K562 (cell line): ENCODE measurements around the gene EZH1. TPM values are rescaled to one million over a fixed set of nuclear protein-coding genes. Genes with fewer than 3 reads are reported as not detected.

Source experiments
- ADNP ChIP-seq: fragments of 200-800 bp; sonication (Bioruptor generic); IDR thresholded peaks from 2 replicates; pipeline ENCODE4 v1.6.1; 2016; ENCODE audit warnings: missing genetic modification characterization, missing compliant biosample characterization
- CTBP1 ChIP-seq: fragments of 450-650 bp; IDR thresholded peaks from 2 replicates; pipeline ENCODE4 v1.6.1; 2016; ENCODE audit warnings: borderline replicate concordance
- DMBX1 ChIP-seq: fragments of 250-450 bp; sonication (Bioruptor Pico); IDR thresholded peaks from 2 replicates; pipeline ENCODE4 v1.8.0; 2022; ENCODE audit warnings: inconsistent platforms, mild to moderate bottlenecking, moderate library complexity, borderline replicate concordance
- DPF2 ChIP-seq: fragments of 450-650 bp; IDR thresholded peaks from 2 replicates; pipeline ENCODE4 v1.6.1; 2016
- EHMT2 ChIP-seq: fragments of 450-650 bp; IDR thresholded peaks from 2 replicates; pipeline ENCODE4 v1.6.1; 2018; ENCODE audit warnings: antibody characterized with exemption
- HDAC8 ChIP-seq: fragments of 450-650 bp; IDR thresholded peaks from 2 replicates; pipeline ENCODE4 v1.6.1; 2016; ENCODE audit warnings: mild to moderate bottlenecking, missing genetic modification characterization, moderate library complexity, missing compliant biosample characterization
- MIER1 ChIP-seq: fragments of 450-650 bp; IDR thresholded peaks from 2 replicates; pipeline ENCODE4 v1.6.1; 2016; ENCODE audit warnings: antibody characterized with exemption, mild to moderate bottlenecking, low read depth
- NCOA1 ChIP-seq: fragments of 450-650 bp; IDR thresholded peaks from 2 replicates; pipeline ENCODE4 v1.6.1; 2016; ENCODE audit warnings: low read depth
- OTX1 ChIP-seq: fragments of 450-650 bp; formaldehyde crosslinking; IDR thresholded peaks from 2 replicates; pipeline ENCODE4 v1.4.0; 2022; ENCODE audit warnings: mild to moderate bottlenecking
- PHTF2 ChIP-seq: fragments of 250-450 bp; sonication (Bioruptor Pico); IDR thresholded peaks from 2 replicates; pipeline ENCODE4 v1.5.0; 2021; ENCODE audit warnings: mild to moderate bottlenecking
- POU5F1 ChIP-seq: fragments of 150-350 bp; IDR thresholded peaks from 2 replicates; pipeline ENCODE4 v1.6.1; 2014; ENCODE audit warnings: borderline replicate concordance, low read length, low read depth, mild to moderate bottlenecking; ENCODE audit not compliant: partially characterized antibody
- RBM39 ChIP-seq: fragments of 200-400 bp; formaldehyde crosslinking; optimal IDR thresholded peaks from 2 replicates; pipeline ENCODE3; 2018; ENCODE audit warnings: low read depth, low read length
- SRF ChIP-seq, 2 experiments: fragments of 250-450, 450-650 bp in 1 of 2; sonication (Bioruptor Pico) in 1 of 2; sonication (generic) in 1 of 2; formaldehyde crosslinking; IDR thresholded peaks; 2 replicates each; pipeline versions ENCODE4 v1.5.0 to v1.5.1; 2020 to 2022; ENCODE audit warnings: mild to moderate bottlenecking in 1 of 2, missing genetic modification reagents in 1 of 2
- SUPT5H ChIP-seq: fragments of 450-650 bp; IDR thresholded peaks from 2 replicates; pipeline ENCODE4 v1.6.1; 2016
- ZC3H11A ChIP-seq: IDR thresholded peaks from 2 replicates; pipeline ENCODE4 v1.6.1; 2012; ENCODE audit warnings: low read depth, low read length, improper control_type of control experiment
- ZFP36 ChIP-seq: fragments of 150-350 bp; IDR thresholded peaks from 2 replicates; pipeline ENCODE4 v1.6.1; 2018; ENCODE audit warnings: low read length, low read depth; ENCODE audit not compliant: partially characterized antibody
- ZNF23 ChIP-seq: fragments of 250-450 bp; sonication (Bioruptor Pico); IDR thresholded peaks from 2 replicates; pipeline ENCODE4 v1.4.0; 2020; ENCODE audit warnings: mild to moderate bottlenecking
- ZNF232 ChIP-seq: sonication (generic); formaldehyde crosslinking; IDR thresholded peaks from 2 replicates; pipeline ENCODE4 v1.8.0; 2022; ENCODE audit warnings: mild to moderate bottlenecking, missing genetic modification reagents
- ZNF311 ChIP-seq: fragments of 250-450 bp; sonication (Bioruptor Pico); IDR thresholded peaks from 2 replicates; pipeline ENCODE4 v1.4.0; 2020; ENCODE audit warnings: mild to moderate bottlenecking, moderate library complexity
- ZNF75A ChIP-seq: fragments of 450-650 bp; formaldehyde crosslinking; IDR thresholded peaks from 2 replicates; pipeline ENCODE4 v1.4.0; 2020; ENCODE audit warnings: mild to moderate bottlenecking
- ZNF764 ChIP-seq: fragments of 250-450 bp; sonication (Bioruptor Pico); IDR thresholded peaks from 2 replicates; pipeline ENCODE4 v1.4.0; 2020; ENCODE audit warnings: low read depth, mild to moderate bottlenecking, moderate library complexity
- ZZZ3 ChIP-seq: fragments of 450-650 bp; IDR thresholded peaks from 2 replicates; pipeline ENCODE4 v1.6.1; 2016; ENCODE audit warnings: antibody characterized with exemption, mild to moderate bottlenecking, moderate library complexity
- polyA plus RNA-seq, 8 experiments: library from polyadenylated mRNA; depleted of rRNA in 4 of 8; stranded (reverse) in 5 of 8; unstranded in 3 of 8; fragments of >200 nt; fragmentation: Nextera tagmentation in 2 of 8; fragmentation: Illumina TruSeq in 1 of 8; extraction: Ambion mirVana in 2 of 8; extraction: Trizol in 1 of 8; gene quantifications; 2 replicates each; pipeline versions ENCODE4 v1.2.1 to v1.2.3, GENCODE V29; 2011 to 2014; ENCODE audit warnings: inconsistent platforms in 1 of 8, missing spikeins in 1 of 8
- total RNA-seq, 7 experiments: library from RNA; depleted of rRNA in 6 of 7; stranded (reverse); fragments of >200 nt in 6 of 7; fragmentation: Illumina TruSeq in 2 of 7; extraction: Trizol in 2 of 7; gene quantifications; 2 replicates each; pipeline versions ENCODE4 v1.2.1 to v1.2.3, GENCODE V29; 2011 to 2021; ENCODE audit warnings: low replicate concordance in 1 of 7
- TF ChIP-seq, protein P1 (sequence below): sonication (generic); formaldehyde crosslinking; IDR thresholded peaks from 2 replicates; pipeline ENCODE4 v1.9.0; 2022; ENCODE audit warnings: mild to moderate bottlenecking, missing genetic modification reagents
- TF ChIP-seq, protein P2 (sequence below): sonication (generic); formaldehyde crosslinking; IDR thresholded peaks from 2 replicates; pipeline ENCODE4 v1.8.1; 2023; ENCODE audit warnings: mild to moderate bottlenecking, missing genetic modification reagents
- TF ChIP-seq, protein P3 (sequence below): fragments of 450-650 bp; formaldehyde crosslinking; IDR thresholded peaks from 2 replicates; pipeline ENCODE4 v1.4.0; 2020; ENCODE audit warnings: mild to moderate bottlenecking
- TF ChIP-seq, protein P4 (sequence below): fragments of 250-450 bp; sonication (Bioruptor Pico); IDR thresholded peaks from 2 replicates; pipeline ENCODE4 v1.4.0; 2020
- TF ChIP-seq, protein P5 (sequence below): conservative IDR thresholded peaks from 2 replicates; pipeline ENCODE4 v1.6.1; 2011; ENCODE audit warnings: low read depth, mild to moderate bottlenecking, low read length; ENCODE audit not compliant: control insufficient read depth

EZH1 gene
- total and polyA plus RNA-seq, 9 of the 15 experiments (the other 6 are each of a cell fraction or from before 2014, with no cell fraction given): 8.6 to 40.8 (median 22.9) TPM

DNA sequence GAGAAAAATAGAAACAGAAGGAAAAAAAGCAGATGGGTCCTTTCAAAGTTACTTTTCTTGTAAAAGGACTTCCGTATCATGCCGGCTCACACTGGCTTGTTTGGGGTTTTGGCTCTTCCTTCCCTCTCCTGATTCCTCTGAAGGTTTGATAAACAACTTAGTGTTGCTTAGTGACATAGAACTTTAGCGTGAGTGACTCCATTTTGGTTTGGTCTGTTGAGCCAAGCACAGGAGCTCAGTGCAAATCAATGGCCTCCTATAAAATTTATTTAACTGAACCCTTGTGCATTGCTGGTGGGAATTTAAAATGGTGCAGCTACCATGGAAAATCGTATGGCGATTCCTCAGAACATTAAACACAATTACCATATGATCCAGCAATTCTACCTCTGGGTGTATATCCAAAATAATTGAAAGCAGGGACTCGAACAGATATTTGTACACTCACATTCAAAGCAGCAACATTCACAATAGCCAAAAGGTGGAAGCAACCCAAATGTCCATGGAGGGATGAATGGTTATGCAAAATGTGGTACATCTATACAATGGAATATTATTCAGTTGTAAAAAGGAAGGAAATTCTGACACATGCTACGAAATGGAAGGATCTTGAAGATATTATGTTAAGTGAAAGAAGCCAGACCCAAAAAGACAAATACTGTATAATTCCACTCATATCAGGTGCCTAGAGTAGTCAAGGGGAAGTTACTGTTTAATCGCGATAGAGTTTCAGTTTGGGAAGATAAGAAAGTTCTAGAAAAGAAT lies 86.8 kb downstream of the EZH1 start (continued):
- TF ChIP-seq, protein P1, sequence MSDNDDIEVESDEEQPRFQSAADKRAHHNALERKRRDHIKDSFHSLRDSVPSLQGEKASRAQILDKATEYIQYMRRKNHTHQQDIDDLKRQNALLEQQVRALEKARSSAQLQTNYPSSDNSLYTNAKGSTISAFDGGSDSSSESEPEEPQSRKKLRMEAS (CRISPR knock-in tag): no peak
- TF ChIP-seq ZNF75A (CRISPR knock-in tag): no peak
- TF ChIP-seq EHMT2: no peak
- TF ChIP-seq ZNF23 (CRISPR knock-in tag): no peak
- TF ChIP-seq SRF (CRISPR knock-in tag; IDR thresholded peaks at IDR 0.05): no peak
- TF ChIP-seq NCOA1: no peak
- TF ChIP-seq ZNF311 (CRISPR knock-in tag): 0 out of 2 replicates have a peak, but pooled peaks have one; percentile 64
- no peak for TF ChIP-seq OTX1 (CRISPR knock-in tag)
- TF ChIP-seq, protein P2, sequence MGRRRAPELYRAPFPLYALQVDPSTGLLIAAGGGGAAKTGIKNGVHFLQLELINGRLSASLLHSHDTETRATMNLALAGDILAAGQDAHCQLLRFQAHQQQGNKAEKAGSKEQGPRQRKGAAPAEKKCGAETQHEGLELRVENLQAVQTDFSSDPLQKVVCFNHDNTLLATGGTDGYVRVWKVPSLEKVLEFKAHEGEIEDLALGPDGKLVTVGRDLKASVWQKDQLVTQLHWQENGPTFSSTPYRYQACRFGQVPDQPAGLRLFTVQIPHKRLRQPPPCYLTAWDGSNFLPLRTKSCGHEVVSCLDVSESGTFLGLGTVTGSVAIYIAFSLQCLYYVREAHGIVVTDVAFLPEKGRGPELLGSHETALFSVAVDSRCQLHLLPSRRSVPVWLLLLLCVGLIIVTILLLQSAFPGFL (CRISPR knock-in tag): no peak
- TF ChIP-seq ZNF764 (CRISPR knock-in tag): no peak
- TF ChIP-seq ZC3H11A: no peak
- TF ChIP-seq MIER1: no peak
- TF ChIP-seq, protein P3, sequence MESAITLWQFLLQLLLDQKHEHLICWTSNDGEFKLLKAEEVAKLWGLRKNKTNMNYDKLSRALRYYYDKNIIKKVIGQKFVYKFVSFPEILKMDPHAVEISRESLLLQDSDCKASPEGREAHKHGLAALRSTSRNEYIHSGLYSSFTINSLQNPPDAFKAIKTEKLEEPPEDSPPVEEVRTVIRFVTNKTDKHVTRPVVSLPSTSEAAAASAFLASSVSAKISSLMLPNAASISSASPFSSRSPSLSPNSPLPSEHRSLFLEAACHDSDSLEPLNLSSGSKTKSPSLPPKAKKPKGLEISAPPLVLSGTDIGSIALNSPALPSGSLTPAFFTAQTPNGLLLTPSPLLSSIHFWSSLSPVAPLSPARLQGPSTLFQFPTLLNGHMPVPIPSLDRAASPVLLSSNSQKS (CRISPR knock-in tag): no peak
- TF ChIP-seq ZZZ3: no peak
- TF ChIP-seq RBM39: no peak
- TF ChIP-seq DMBX1 (CRISPR knock-in tag): peak; percentile 91
- TF ChIP-seq ZNF232 (CRISPR knock-in tag): no peak
- 0 out of 2 replicates have a peak, but pooled peaks have one; percentile 60 for TF ChIP-seq HDAC8 (tag)
- TF ChIP-seq CTBP1: no peak
- TF ChIP-seq ADNP (tag): peak; percentile 17; the same call in 1 of the 2 replicates
- TF ChIP-seq SUPT5H: no peak
- TF ChIP-seq, protein P4, sequence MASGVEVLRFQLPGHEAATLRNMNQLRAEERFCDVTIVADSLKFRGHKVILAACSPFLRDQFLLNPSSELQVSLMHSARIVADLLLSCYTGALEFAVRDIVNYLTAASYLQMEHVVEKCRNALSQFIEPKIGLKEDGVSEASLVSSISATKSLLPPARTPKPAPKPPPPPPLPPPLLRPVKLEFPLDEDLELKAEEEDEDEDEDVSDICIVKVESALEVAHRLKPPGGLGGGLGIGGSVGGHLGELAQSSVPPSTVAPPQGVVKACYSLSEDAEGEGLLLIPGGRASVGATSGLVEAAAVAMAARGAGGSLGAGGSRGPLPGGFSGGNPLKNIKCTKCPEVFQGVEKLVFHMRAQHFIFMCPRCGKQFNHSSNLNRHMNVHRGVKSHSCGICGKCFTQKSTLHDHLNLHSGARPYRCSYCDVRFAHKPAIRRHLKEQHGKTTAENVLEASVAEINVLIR: no peak
- no peak for TF ChIP-seq DPF2
- no peak for TF ChIP-seq PHTF2 (CRISPR knock-in tag)
- no peak for TF ChIP-seq POU5F1
- TF ChIP-seq ZFP36: no peak
- TF ChIP-seq, protein P5, sequence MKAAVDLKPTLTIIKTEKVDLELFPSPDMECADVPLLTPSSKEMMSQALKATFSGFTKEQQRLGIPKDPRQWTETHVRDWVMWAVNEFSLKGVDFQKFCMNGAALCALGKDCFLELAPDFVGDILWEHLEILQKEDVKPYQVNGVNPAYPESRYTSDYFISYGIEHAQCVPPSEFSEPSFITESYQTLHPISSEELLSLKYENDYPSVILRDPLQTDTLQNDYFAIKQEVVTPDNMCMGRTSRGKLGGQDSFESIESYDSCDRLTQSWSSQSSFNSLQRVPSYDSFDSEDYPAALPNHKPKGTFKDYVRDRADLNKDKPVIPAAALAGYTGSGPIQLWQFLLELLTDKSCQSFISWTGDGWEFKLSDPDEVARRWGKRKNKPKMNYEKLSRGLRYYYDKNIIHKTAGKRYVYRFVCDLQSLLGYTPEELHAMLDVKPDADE: no peak
